NCI-H510A (cell line): ENCODE measurements around the gene AIPL1.
"Not testable (repeated sequence)": the region's sequence is repeated elsewhere in the genome, so short reads cannot be mapped to it uniquely, and the experiment has no call there.

Experiments
- DNase-seq: peaks from one replicate; lab custom pipeline; 2025; lab: John Stamatoyannopoulos, UW

The AIPL1 gene, protein sequence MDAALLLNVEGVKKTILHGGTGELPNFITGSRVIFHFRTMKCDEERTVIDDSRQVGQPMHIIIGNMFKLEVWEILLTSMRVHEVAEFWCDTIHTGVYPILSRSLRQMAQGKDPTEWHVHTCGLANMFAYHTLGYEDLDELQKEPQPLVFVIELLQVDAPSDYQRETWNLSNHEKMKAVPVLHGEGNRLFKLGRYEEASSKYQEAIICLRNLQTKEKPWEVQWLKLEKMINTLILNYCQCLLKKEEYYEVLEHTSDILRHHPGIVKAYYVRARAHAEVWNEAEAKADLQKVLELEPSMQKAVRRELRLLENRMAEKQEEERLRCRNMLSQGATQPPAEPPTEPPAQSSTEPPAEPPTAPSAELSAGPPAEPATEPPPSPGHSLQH

DNA sequence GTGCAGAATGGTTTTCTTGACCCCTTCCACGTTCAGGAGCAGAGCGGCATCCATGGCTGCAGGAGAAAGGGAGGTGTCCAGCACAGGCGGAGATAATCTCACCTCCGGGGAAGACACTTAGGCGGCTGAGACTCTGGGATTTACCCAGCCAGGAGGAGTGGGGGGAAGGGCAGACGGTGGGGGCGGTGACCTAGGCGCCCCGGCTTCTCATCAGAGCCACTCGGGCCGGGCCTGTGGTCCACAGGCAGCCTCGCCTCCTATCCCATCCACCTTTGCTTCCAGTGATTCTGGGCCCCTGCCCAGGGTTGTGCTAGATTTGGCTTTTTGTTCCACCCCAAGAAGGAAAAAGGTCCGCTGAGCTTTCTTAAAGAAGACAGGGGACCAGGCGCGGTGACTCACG is at the start of gene AIPL1:
TSS of gene AIPL1 (minus strand) at position 71 of the 400 bp plus-strand sequence. CDS start at position 54, 17 bp downstream.
- DNase-seq: no peak

DNA sequence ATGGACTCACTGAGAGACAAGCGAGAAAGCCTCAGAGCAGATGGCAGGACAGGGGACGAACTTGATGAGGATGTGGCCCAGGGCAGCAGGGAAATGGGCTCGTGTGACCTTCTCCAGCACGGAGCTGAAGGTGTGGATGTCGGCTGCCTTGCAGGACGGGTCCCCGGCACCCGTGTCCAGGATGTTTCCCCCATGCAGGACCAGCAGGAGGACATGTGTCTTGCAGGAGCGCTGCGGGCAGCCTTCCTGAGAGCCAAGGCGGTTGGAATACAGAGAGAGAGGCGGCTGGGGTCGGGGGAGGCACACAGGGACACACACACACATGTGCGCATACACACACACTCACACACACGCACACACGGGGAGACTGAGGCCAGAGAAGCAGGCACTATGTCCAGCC is 48.6 kb upstream of the AIPL1 start:
- DNase-seq: no peak

DNA sequence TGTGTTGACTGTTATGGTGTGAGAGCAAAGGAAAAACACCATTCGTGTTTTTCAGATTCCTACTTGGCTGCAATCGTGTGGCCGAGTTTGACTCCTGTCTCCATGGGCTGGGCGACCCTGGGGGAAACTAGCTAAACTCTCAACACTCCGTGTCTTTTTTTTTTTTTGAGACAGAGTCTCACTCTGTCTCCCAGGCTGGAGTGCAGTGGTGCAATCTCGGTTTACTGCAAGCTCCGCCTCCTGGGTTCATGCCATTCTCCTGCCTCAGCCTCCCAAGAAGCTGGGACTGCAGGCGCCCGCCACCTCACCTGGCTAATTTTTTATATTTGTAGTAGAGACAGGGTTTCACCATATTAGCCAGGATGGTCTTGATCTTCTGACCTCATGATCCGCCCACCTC is 47.9 kb upstream of the AIPL1 start:
- not testable (repeated sequence) for DNase-seq

DNA sequence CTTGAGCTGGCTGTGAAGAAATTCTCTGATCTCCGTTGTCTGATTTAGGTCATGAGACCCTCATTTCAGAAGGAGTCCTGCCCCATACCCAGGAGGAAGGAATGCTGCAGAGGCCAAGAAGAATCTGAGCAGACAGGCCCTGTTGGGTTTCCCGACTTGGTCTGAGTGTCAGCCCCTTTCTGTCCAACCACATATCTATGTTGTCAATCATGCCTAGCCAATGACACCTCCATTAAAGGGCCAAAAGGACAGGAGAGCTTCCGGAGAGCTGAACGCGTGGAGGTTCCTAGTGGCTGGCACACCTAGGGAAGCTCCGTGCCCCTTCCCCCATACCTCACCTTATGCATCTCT is 47.2 kb upstream of the AIPL1 start:
- no peak for DNase-seq

DNA sequence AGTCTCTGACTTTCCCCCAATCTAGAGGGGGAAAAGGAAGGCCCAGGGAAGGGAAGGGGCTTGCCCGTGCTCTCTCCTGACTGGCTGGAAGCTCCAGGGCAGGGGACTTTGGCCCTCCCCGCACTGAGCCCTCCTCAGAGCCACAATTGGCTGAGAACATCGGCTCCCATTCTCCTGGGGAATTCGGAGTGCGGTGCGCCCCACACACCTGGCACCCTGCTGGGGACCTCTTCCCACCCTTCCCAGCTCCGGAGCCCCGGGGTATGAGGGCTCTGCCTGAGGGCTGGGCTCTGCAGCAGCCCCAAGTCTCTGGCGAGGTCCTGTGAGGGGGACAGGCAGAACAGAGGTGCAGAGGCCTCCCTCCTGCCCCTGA is 45.4 kb upstream of the AIPL1 start:
- DNase-seq: no peak

DNA sequence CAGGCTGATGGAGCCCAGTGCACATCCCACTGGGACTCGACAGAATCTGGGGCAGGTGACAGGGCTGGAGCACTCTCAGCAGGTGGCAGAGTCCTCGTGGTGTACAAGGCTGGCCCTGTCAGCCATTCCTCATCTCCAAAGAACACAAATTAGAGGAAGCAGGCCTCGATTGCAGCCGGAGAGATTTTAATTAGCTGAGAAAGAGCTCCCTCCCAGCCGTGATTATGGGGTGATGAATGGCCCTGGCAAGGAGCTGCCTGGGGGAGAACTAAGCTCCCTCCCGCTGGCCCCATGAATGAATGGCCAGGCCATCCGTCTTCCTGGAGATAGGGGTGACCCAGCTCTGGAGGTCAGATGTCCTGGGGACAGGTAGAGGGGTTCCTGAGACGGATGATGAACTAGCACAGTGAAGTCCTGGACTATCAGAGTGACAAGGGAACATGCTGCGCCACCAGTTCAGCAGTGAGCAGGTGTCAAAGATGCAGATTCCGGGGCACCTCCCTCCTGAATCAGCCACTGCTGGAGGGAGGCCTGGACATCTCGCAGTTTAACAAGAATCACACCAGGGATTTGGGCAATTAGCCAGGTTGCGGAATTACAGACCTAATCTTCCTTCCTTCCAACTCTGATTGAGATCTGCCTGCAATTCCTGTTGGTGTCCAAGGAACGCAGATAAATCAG is 44.8 kb upstream of the AIPL1 start:
- DNase-seq: no peak

DNA sequence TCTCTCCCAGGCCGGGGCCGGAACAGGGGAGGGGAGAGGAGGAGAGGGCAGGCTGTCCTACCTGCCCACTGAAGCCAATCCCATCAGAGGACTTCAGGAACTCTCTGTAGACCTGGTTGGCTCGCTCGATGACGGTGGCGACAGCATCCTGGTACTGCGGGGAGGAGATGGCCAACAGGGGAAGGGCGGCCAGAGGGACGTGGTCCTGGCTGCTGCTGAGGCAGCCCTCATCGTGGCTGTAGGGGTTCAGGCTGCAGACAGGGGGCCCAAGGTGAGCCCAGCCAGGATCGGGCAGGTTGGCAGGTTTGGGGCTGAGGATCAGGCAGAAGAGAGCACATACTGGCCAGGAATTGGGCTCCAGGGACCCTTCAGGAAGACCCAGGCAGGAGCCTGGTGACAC is 43.6 kb upstream of the AIPL1 start:
- no peak for DNase-seq

DNA sequence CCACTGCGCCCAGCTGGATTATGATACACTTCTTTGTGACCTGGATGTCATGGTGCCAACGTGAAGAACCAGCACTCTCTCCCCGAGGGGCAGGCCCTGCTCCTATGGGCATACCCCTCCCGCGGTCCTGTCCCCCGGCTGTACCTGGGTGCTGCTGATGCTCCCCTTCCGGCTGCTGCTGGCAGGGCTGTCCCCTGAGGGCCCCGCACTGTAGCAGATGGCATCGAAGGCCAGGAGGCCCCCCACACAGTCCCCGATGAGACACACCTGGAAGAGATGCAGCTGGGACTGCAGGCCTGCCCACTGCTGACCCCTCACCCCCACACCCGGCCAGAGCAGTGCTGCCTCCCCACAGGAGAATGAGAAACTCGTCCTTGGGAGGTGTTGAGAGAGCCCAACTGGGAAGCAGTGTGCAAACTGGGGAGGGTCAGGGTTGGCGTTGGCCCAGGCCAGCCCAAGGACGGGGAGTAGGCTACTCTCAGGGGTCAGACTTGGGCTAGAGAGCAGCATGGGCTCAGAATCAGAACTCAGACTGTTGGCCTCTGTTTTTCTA is 43.0 kb upstream of the AIPL1 start:
- no peak for DNase-seq

DNA sequence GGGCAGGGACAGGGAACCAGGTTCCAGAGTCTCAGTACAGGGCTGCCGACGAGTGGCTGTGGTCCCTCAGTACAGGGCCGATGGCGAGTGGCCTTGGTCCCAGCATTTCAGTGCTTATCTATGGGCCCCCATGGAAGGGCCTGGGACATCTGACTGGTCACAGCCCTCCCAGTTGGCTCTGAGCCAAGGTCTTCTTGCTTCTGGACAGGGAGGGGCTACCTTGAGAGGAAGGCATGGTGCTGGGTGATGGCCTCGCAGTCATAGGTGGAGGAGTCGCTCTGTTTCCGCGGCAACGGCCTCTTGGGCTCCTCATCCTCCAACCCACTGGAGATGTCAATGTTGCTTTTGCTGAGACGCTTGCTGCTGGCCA is 41.9 kb upstream of the AIPL1 start:
- no peak for DNase-seq

DNA sequence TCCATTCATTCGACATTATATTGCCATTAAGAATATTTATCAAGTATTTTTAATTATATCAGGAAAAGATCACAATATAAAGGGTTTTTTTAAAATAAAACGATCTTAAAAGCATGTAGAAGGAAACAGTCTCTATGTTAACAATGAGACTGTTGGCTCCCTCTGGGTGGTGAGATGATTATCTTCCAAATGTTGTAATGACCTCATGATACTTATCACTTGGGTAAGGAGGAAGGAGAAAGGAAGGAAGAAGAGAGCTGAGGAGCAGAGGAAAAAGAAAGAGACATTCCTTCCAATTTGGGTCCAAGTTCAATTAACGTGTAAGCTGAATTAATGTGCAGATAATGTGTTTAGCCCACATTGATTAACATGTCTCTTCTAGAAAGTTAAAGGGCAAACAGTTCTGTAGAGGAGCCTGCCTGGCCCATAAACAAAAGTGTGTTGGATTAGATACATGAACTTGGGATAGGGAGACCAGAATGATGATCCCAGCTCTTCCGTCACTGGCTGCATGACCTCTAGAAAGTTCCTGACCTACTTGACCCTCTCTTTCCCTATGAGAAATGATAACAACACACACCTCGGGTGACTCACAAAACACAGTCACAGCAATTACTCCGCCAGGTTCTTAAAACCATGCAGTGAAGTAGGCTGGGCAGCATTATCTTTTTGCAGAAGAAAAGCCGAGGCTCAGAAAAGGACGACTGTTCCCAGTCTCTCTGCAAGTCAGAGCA is 41.3 kb upstream of the AIPL1 start:
- DNase-seq: no peak

DNA sequence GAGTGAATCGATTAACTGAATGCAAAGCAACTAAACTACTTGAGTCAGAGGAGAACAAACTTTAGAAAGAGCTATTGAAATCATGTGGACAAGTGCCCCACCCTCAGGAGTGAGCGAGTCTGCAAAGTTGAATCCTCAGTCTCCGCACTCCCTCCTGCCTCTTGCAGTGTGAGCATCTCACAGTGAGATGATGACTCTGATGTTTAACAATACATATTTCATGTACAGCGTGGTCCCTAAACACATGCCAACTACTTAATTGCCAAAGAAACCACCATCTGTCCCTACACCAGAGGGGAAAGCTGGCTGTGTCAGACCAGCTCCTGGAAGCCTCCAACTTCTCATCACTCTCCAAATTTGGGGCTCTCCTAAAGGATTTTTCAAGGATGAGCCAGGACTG is 40.5 kb upstream of the AIPL1 start:
- DNase-seq: no peak

DNA sequence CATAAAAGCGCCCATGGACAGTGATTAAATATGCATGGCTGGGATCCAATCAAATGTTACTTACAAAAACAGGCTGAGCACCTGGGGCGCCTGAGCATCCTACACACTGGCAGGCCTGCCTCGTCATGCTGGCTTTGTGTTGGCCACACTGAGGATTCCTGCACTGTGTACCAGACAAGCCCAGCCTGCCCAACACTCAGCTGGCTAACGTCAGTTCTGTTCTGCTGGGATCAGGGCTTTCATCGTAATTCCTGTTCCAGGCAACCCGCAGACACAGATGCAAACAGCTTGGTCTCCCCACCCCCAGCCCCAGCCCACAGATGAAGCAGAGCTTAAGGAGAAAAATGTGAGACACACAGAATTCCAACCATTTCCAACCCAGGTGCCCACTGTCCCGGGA is 40.0 kb upstream of the AIPL1 start:
- DNase-seq: no peak

DNA sequence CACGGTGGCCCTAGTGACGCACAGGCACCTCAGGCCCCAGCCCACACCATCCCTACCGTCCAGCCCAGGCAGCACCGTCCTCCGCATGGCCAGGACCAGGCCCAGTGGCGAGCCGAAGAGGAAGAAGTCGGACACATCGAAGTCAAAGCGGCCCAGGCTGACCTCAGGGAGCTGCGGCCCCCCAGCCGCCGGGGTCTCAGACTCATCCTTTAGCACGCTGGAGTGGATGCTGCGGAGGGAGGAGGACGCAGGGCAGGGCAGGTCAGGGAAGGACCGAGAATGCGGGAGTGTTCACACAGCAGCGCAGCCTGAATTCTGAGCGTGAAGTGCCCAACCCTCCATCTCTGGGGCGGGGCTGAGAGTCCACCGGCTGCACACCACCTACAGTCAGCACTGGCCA is 39.5 kb upstream of the AIPL1 start:
- no peak for DNase-seq

DNA sequence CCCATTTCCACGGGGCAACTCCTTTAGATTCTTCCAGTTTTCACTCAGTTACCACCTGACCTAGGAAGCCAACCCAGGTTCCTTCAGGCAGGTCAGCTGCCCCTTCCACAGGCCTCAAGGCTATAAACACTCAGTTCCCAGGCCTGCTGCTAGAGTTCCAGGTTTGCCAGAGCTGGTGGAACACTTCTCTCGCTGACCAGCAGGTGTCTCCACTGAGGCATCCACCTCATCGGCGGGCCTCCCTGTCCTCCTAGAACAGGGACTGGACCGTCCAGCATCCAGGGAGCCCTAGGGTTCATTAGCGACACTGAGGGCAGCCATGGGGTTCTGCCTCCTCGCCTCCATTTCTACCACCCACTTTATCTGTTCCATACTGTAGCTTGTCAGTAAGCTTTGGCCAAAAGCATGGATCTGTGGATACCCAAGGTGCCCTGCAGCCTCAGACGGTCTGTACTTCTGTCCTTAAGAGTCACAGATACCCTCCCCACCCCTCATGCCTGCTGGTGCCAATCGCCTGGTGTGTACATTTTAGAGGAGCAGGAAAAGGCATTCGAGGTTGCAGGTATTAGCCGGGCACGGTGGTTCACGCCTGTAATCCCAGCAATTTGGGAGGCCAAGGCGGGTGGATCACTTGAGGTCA is 38.3 kb upstream of the AIPL1 start:
- DNase-seq: no peak

DNA sequence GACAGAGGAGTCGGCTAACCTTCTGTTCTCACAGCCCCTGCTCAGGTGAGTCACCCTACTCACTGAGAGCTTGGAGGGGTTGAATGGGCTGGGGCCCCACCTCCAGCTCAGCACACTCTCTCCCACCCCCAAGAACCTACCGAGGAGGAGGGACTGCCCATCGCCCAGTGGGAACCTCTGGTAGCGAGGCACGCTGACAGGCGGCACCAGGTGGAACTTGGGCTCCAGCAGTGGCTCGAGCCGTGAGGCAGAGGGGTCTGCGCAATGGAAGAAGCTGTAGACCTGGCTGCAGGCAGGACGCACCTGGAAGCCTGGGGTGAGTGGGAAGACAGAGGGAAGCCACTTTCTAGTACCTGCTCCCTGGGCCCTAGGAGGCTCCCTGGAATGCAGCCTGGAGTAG is 37.6 kb upstream of the AIPL1 start:
- no peak for DNase-seq

DNA sequence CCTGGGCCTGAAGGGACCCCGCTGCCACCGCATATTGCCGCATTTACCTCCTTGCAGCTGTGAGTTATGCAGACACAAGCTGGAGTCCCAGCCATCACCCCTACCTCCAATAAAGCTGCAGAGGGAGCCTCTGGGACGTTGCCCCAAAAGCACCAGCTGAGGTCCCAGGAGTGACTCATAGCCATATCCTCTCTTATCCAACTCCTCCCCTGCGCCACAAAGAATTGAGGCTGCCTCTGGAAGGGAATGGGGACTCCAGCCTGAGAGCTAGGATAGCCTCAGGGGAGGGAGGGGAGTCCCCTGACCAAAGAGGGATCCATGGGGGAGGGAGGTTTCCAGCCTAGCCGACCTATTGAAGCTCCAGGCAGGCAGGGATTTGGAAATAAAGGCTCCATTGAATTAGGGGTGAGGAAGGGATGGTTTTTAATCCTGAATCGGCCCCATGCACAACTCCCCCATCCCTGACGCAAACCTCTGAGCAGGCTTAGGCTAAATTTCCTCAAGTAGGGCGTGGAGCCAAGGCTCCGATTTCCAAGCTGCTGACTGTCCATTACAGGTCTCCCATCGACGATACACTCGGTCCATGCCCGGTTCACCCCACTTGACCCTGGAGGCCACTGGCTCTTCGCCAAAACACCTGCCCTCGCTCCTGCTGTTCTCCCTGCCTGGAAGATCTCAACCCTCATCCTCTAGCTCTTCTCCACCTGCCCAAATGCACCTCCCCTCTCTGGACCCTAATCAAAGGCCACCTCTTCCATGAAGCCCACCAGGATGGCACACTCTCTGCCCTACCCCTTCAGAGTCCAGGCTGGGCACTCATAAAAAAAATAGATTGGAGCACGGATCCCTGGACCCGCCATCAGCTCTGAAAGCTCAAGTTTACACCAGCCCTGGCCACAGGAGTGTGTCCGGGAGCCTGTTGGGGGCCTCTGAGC is 36.9 kb upstream of the AIPL1 start:
- DNase-seq: no peak

DNA sequence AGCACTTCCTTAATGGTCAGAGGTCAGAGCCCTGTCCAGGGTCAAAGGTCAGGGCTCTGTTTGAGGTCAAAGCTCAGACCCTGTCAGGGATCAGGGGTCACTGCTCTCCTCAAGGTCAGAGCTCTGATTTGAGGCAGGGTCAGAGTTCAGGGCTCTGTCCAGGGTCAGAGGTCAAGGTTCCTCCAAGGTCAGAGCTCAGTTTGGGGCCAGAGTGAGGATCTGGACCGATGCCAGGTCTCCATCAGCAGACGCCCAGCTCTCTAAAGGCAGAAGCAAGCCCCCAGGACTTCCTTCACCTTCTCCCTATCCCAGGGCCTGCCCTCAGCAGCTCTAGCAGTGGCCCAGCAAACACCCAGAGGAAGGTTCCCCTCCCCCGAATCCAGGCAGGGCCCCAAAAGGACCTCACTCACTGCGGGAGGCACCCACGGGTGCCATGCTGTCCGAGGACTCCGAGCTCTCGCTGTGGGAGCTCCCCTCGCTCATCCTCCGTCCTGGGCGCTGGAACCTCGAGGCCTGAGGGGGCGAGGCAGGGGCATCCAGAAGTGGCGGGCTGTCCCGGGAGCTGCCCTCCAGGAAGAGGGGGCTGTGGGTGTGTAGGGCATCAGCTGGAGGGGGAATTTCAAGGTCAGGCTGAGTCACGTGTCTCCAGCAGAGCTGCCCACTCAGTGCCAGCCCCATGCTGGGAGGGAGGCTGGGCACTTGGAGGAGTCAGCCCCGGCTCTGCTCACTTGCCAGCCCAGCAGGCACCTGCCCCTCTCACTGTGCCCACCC is 36.0 kb upstream of the AIPL1 start:
- no peak for DNase-seq

DNA sequence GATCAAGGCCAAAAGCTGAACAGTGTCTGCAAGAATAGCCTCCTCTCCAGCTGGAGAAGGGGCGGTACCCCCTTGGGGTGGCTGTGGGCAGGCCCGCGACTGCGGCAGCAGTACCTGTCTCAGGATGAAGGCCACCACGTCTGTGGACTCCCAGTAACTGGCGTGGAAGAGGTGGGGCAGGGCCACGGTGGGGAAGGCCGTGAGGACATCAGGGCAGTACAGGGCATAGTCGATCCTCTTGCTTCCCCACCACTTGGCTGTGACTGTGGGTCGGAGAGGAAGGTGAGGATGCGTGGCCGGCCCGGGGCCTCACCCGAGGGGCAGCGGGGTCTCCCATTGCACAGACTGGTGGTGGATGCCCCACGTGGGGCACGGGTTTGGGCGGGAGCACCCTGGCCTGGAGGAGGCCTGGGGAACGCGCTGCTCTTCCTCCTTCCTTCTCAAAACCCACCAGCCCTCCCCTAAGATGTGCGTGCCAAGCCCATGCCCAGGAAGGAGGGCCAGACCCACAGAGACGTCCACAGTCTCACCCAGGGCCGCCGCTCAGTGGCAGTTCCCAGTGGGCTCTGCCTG is 35.3 kb upstream of the AIPL1 start:
- no peak for DNase-seq

DNA sequence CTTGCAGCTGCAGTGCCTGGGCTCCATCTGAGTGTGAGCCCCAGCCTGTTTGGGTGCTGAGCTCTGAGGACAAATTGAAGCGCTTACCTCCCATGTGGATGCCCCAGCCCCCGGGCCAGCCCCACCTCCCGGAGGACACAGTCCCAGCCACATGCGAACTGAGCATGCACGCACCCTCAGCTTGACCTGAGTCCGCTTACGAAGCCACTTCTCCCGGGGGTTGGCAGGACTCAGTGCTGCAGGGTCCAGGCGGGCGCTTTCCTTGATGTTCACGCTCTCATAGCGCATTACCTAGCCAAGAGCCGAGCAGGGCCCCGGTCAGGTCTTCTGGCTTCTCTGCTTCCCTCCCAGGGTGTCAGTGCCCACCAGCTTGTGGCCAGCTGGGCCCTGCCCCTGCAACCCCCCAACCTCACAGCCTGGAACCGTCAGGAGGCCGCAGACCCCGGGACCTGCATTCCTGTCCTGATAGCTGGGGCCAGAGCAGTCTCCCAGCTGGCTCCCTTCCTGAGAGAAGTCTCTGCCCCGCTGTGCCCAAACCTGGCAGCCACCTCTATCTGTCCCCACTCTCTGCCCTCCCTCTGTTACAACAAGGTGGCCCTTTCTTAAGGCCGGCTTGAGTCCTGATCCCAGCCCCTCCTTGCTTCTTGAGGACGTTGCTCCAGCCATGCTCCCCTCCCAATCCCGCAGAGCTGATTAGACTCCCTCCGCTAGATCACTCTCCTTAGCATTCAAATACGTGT is 33.3 kb upstream of the AIPL1 start:
- no peak for DNase-seq

DNA sequence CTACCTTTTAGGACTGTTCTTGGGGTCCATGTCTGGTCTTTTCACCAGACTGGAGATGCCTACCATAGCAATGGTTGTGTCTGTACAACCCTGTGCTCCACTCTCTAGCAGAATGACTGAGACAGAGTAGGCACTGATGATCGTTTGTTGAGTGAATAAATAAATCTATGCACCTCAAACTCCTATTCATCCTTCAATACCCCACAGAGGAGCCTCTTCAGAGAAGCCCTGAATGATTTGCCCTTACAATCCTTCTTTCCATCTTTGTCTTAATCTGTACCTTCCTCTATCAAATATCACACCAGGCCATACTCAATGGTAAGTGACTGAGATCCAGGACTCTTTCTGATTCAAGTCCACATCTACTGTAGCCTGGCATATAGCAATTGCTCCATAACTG is 32.6 kb upstream of the AIPL1 start:
- DNase-seq: no peak
